ENCODE measurements around the gene ALCAM.

DNA sequence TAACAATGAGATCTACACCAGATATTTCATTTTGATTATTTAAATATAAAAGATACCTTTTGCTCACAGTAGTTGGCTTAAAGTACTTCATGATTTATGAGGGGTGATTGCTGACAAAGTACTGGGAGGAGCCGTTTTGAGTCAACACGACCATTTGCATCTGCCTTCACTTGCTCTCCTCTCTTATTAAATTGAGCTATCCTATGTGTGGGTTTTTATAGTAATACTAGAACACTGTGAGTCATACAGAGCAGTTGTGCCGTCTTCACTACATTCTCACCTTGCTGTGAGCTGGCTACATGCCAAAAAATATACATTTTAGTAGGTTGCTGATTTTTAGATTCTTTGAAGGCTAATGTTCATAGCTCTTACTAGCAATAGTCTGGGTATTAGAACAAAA, 161.2 kb downstream of the ALCAM start:
- TF ChIP-seq, protein P1, sequence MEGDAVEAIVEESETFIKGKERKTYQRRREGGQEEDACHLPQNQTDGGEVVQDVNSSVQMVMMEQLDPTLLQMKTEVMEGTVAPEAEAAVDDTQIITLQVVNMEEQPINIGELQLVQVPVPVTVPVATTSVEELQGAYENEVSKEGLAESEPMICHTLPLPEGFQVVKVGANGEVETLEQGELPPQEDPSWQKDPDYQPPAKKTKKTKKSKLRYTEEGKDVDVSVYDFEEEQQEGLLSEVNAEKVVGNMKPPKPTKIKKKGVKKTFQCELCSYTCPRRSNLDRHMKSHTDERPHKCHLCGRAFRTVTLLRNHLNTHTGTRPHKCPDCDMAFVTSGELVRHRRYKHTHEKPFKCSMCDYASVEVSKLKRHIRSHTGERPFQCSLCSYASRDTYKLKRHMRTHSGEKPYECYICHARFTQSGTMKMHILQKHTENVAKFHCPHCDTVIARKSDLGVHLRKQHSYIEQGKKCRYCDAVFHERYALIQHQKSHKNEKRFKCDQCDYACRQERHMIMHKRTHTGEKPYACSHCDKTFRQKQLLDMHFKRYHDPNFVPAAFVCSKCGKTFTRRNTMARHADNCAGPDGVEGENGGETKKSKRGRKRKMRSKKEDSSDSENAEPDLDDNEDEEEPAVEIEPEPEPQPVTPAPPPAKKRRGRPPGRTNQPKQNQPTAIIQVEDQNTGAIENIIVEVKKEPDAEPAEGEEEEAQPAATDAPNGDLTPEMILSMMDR (IDR thresholded peaks at IDR 0.05) = no peak
- TF ChIP-seq ZFX (IDR thresholded peaks at IDR 0.05; ENCODE audit: borderline replicate concordance) = no peak
